Upper lobe of right lung (tissue), 1 donor: Measurements from ENCODE around the gene P2RX7. TPM values are rescaled to one million over a fixed set of nuclear protein-coding genes. Genes with fewer than 3 reads are reported as not detected.

Source experiments
- ATAC-seq: fragments of 200-7000 bp; cut with Tn5 transposase; one replicate; pipeline ENCODE4 v1.9.1; 2020; ENCODE audit warnings: mild to moderate bottlenecking, moderate library complexity
- DNase-seq: peaks from one replicate; pipeline ENCODE4 v3.0.0-alpha.2; 2020
- H3K27ac ChIP-seq: fragments of 200-600 bp; one replicate; pipeline ENCODE4 v1.8.0; 2022
- H3K27me3 ChIP-seq: fragments of 200-600 bp; one replicate; pipeline ENCODE4 v1.8.0; 2022; ENCODE audit warnings: mild to moderate bottlenecking
- H3K36me3 ChIP-seq: fragments of 200-600 bp; one replicate; pipeline ENCODE4 v1.8.0; 2022
- H3K4me1 ChIP-seq: fragments of 200-600 bp; one replicate; pipeline ENCODE4 v1.8.0; 2022
- H3K4me3 ChIP-seq: fragments of 200-600 bp; one replicate; pipeline ENCODE4 v1.8.0; 2022; ENCODE audit warnings: mild to moderate bottlenecking
- H3K9me3 ChIP-seq: fragments of 200-600 bp; one replicate; pipeline ENCODE4 v1.8.0; 2022
- intact Hi-C: fragments of 100-400 bp; cut with DNase I; formaldehyde crosslinking; loops from one replicate; pipeline ENCODE4 v1.11.0; 2022
- total RNA-seq: library from RNA; stranded (reverse); fragmentation: NEBNext Ultra II Directional; extraction: Animal tissue kit (Norgen Biotek cat#: 25700); gene quantifications from one replicate; pipeline ENCODE4 v1.2.1, GENCODE V29; 2021
- TF ChIP-seq, protein P1 (sequence below): fragments of 200-600 bp; IDR thresholded peaks from one replicate; pipeline ENCODE4 v1.8.0; 2022; ENCODE audit warnings: antibody characterized with exemption
- donor health status: DM: no; HTN: yes; CAD: no; lungs with severe emphysema.

P2RX7 gene
- total RNA-seq, 1 donor from 2014 or later, result 20.1 TPM

DNA sequence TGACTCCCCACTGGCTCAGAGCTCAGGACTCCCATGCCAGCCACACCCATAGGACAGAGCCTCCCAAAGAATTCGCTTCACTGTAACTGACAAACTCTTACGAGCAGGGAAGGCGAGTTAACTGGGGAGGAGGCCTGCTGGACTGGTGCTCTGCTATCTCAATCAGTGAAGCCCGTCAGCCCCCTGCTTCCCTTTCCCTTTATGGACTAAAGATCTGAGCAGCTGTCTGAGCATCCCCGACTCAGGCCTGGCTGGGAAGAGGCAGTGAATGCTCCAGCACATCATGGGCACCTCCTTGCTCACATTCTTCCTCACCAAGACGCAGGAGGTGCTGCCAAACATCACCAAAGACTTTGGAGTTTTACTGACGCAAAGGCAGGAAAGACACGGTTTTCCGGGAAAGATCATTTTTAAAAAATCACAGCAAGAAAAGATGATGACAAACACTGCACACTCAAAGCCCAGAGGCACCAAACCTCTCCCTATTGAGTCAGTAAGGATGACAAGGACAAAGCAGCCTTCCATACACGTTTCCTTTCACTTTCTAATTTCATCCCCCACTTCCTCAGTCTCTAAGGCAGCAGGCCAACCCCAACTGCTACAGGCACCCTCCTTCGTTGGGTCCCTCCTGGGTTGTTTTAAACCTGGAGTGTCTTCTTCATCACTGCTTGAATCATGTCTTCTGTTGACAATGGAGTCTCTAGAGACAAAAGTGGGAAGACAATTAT lies 45.0 kb upstream of the P2RX7 start:
- no peak overlapping the region for H3K27ac ChIP-seq
- peak; percentile 37 for ATAC-seq
- intact Hi-C loops, result no loop called here

DNA sequence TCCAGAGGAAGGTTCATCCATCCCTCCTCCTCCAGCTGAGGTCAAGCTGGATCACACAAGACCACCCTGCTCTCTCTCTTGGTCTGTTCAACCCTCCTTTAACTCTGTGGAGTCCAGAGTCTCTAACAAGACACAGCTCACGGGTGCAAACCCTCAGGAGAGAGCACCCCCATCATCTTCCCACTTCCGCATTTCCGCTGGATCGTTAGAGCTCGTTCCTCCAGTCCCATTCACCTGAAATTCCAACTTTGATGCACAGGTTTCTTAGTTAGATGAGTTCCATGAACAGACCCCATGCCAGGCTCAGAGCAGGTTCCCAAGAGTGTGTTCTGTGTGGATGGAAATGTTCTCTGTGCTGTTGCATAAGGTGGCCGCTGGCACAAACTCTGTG lies 44.5 kb upstream of the P2RX7 start:
- H3K27me3 ChIP-seq, result no peaks in the 10 kb centered on the region
- ATAC-seq (no peak), DNase-seq (no peak)
- H3K36me3 ChIP-seq, result no peaks in the 10 kb centered on the region
- TF ChIP-seq, protein P1, sequence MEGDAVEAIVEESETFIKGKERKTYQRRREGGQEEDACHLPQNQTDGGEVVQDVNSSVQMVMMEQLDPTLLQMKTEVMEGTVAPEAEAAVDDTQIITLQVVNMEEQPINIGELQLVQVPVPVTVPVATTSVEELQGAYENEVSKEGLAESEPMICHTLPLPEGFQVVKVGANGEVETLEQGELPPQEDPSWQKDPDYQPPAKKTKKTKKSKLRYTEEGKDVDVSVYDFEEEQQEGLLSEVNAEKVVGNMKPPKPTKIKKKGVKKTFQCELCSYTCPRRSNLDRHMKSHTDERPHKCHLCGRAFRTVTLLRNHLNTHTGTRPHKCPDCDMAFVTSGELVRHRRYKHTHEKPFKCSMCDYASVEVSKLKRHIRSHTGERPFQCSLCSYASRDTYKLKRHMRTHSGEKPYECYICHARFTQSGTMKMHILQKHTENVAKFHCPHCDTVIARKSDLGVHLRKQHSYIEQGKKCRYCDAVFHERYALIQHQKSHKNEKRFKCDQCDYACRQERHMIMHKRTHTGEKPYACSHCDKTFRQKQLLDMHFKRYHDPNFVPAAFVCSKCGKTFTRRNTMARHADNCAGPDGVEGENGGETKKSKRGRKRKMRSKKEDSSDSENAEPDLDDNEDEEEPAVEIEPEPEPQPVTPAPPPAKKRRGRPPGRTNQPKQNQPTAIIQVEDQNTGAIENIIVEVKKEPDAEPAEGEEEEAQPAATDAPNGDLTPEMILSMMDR, result no peak
- H3K27ac ChIP-seq, result no peak overlapping the region
- no peaks in the 10 kb centered on the region for H3K4me1 ChIP-seq
- intact Hi-C loops, result no loop called here
- no peaks in the 10 kb centered on the region for H3K9me3 ChIP-seq
- H3K4me3 ChIP-seq, result no peak overlapping the region

More for the DNA sequence above, 45.0 kb upstream of the P2RX7 start:
- TF ChIP-seq, protein P1, result no peak
- no peak for DNase-seq
- Histone ChIP-seq H3K36me3 (no peaks in the 10 kb centered on the region), H3K27me3 (no peaks in the 10 kb centered on the region), H3K9me3 (no peaks in the 10 kb centered on the region), H3K4me1 (no peaks in the 10 kb centered on the region), H3K4me3 (no peak overlapping the region)

DNA sequence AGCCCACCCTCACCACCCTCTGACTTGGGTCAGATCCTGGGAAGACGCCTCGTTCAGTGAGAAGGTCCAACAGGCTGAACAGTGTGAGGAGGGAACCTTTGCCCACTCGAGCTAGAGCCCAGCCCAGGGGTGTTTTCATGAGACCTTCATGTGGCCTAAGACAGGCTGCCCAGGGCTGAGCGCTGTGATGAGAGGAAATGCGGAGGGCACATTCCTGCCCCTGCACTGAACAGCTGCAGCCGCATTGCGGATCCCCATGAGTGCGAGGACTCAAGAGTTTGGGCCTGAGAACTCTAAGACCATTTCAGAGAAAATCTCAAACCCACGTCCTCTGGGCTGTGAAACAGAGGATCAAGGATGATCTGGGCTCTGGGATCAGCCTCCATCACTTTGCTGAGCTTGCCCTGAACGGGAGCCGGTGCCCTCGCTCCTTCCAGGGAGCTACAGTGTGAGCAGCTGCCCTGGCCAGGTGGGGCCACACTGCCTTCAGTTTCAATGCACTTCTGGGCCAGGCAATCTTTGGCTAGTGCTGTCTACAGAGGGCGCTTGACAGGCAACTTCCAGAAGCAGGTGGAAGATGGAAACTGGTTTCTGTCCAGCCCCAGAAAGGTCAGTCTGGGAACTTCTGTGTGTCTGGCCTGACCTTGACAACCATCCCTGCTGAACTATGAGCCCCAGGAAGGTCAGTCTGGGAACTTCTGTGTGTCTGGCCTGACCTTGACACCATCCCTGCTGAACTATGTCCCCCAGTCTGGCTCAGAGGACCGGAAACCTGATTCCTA lies 43.5 kb upstream of the P2RX7 start:
- no peaks in the 10 kb centered on the region for H3K4me1 ChIP-seq
- no peak overlapping the region for H3K27ac ChIP-seq
- no peaks in the 10 kb centered on the region for H3K9me3 ChIP-seq
- no peak overlapping the region for H3K4me3 ChIP-seq
- intact Hi-C loops, result no loop called here
- no peaks in the 10 kb centered on the region for H3K36me3 ChIP-seq
- no peak for DNase-seq
- H3K27me3 ChIP-seq, result no peaks in the 10 kb centered on the region
- TF ChIP-seq, protein P1, result peak; percentile 7
- ATAC-seq, result peak; percentile 29

DNA sequence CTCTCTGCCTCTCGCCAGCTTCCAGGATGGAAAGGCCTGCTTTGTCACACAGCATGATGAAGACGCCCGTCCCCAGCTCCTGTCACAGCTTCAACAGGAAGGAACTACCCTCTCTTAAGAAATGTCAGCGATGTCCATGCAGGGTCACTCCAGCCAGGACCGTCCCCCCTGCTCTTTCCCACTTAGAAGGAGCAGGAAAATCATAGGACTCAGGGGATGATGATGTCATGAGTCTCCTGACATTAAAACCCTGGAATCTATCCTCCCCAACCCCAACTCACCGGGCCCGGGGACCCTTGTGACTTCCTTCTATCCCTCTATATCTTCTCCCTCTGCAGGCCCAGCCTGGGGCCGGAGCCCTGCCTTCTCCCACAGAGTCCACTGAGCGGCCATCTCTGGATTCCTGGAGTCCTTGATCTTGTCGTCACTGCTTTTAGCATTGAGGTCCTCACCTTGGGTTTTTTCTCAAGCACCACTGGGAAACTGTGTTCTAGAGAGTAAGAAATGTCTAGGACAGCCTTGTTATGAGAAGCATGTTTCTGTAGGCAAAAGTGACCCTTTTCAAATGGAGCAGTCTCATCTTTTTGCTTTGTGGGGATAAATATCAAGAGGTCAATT lies 42.8 kb upstream of the P2RX7 start:
- no peak for ATAC-seq
- no peak overlapping the region for H3K27ac ChIP-seq
- intact Hi-C loops, result no loop called here

More for the DNA sequence above, 42.8 kb upstream of the P2RX7 start:
- no peaks in the 10 kb centered on the region for H3K4me1 ChIP-seq
- H3K27me3 ChIP-seq, result no peaks in the 10 kb centered on the region
- H3K4me3 ChIP-seq, result no peak overlapping the region
- no peaks in the 10 kb centered on the region for H3K36me3 ChIP-seq
- no peak for DNase-seq
- TF ChIP-seq, protein P1, result no peak
- no peaks in the 10 kb centered on the region for H3K9me3 ChIP-seq
